ENCODE results near the gene TTR. TPM values are rescaled to one million over a fixed set of nuclear protein-coding genes. Genes with fewer than 3 reads are reported as not detected.
A peak's percentile ranks its signal among the peaks of the same experiment; 100 is the strongest.

Gene TTR
- total and polyA plus RNA-seq, 2 of the 13 experiments (the other 11 are each of a cell fraction or from before 2014, with no cell fraction given): 91.3 to 496 TPM

DNA sequence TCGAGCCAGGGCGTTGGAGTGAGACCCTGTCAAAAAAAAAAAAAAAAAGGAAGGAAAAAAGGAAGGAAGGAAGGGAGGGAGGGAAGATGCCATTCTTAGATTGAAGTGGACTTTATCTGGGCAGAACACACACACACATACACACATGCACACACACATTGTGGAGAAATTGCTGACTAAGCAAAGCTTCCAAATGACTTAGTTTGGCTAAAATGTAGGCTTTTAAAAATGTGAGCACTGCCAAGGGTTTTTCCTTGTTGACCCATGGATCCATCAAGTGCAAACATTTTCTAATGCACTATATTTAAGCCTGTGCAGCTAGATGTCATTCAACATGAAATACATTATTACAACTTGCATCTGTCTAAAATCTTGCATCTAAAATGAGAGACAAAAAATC lies 564 bp upstream of the TTR start:
- peak overlapping the region; percentile 39 for H3K27ac ChIP-seq (ENCODE audit: extremely low read length, insufficient read depth, low read length)
- CTCF ChIA-PET (ENCODE audit: low intra/inter-chr PET ratio, low total read pairs): interaction anchor here (1.2 kb wide), 1 partner anchor 15 kb away, joined by 3 read pairs; no protein-coding TSS in a partner anchor
- no peaks in the 10 kb centered on the region for H3K27me3 ChIP-seq (ENCODE audit: control insufficient read depth in 1 of 2, insufficient read depth in 2 of 2, low read length in 2 of 2)
- in situ Hi-C loops (cut with HindIII; ENCODE audit: extremely low pct_ligation_motif_present, low pct_unique_long_range_greater_than_20kb) (no loop called here), intact Hi-C loops (cut with micrococcal nuclease; ENCODE audit: unreplicated experiment) (loop anchor here (5.0 to 10.0 kb wide), 2 partner anchors 34 to 94 kb away; partner anchors contain the start of gene B4GALT6)
- BruUV-seq (replicated peaks): no TSS peak
- WGBS (ENCODE audit: low lambda C conversion rate): 23% methylated on average over 2 of the region's 2 CpGs
- H3K4me3 ChIP-seq (replicated peaks in 1 of 3; ENCODE audit: insufficient read depth in 1 of 3, low read depth in 2 of 3, low read length in 3 of 3): peak overlapping the region in 2 of 3 experiments; percentile 17; a peak in 4 of 6 replicates
- peaks cover 2 to 21% of the 10 kb centered on the region in 2 experiments; a peak in 2 of 5 replicates for H3K36me3 ChIP-seq (replicated peaks in 1 of 2; ENCODE audit: control insufficient read depth in 1 of 2, insufficient read depth in 2 of 2, low read length in 2 of 2)
- FAIRE-seq: peak; percentile 8
- TF ChIP-seq MAFF (IDR thresholded peaks at IDR 0.05; ENCODE audit: low read depth, low read length) (peak; percentile 100), JUND (CRISPR knock-in tag; IDR thresholded peaks at IDR 0.05) (no peak), CCDC6 (CRISPR knock-in tag; IDR thresholded peaks at IDR 0.05) (0 out of 2 replicates have a peak, but pooled peaks have one; percentile 17), MAFK (conservative IDR thresholded peaks at IDR 0.05 in 1 of 2, IDR thresholded peaks at IDR 0.05 in 1 of 2; ENCODE audit: low read length in 2 of 2) (peak; percentile 100), ZFY (CRISPR knock-in tag; IDR thresholded peaks at IDR 0.05) (0 out of 2 replicates have a peak, but pooled peaks have one; percentile 3), MAFG (CRISPR knock-in tag; IDR thresholded peaks at IDR 0.05) (peak; percentile 83)
- TF ChIP-seq, protein P1, sequence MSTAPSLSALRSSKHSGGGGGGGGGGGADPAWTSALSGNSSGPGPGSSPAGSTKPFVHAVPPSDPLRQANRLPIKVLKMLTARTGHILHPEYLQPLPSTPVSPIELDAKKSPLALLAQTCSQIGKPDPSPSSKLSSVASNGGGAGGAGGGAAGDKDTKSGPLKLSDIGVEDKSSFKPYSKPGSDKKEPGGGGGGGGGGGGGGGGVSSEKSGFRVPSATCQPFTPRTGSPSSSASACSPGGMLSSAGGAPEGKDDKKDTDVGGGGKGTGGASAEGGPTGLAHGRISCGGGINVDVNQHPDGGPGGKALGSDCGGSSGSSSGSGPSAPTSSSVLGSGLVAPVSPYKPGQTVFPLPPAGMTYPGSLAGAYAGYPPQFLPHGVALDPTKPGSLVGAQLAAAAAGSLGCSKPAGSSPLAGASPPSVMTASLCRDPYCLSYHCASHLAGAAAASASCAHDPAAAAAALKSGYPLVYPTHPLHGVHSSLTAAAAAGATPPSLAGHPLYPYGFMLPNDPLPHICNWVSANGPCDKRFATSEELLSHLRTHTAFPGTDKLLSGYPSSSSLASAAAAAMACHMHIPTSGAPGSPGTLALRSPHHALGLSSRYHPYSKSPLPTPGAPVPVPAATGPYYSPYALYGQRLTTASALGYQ (CRISPR knock-in tag; IDR thresholded peaks at IDR 0.05): 0 out of 2 replicates have a peak, but pooled peaks have one; percentile 1
- TF ChIP-seq, protein P2, sequence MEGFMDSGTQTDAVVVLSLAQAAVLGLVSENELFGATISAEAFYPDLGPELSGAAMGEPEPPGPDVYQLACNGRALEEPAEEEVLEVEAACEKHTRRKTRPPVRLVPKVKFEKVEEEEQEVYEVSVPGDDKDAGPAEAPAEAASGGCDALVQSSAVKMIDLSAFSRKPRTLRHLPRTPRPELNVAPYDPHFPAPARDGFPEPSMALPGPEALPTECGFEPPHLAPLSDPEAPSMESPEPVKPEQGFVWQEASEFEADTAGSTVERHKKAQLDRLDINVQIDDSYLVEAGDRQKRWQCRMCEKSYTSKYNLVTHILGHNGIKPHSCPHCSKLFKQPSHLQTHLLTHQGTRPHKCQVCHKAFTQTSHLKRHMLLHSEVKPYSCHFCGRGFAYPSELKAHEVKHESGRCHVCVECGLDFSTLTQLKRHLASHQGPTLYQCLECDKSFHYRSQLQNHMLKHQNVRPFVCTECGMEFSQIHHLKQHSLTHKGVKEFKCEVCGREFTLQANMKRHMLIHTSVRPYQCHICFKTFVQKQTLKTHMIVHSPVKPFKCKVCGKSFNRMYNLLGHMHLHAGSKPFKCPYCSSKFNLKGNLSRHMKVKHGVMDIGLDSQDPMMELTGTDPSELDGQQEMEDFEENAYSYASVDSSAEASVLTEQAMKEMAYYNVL (CRISPR knock-in tag; IDR thresholded peaks at IDR 0.05; ENCODE audit: borderline replicate concordance): 0 out of 2 replicates have a peak, but pooled peaks have one; percentile 28
- TF ChIP-seq, protein P3, sequence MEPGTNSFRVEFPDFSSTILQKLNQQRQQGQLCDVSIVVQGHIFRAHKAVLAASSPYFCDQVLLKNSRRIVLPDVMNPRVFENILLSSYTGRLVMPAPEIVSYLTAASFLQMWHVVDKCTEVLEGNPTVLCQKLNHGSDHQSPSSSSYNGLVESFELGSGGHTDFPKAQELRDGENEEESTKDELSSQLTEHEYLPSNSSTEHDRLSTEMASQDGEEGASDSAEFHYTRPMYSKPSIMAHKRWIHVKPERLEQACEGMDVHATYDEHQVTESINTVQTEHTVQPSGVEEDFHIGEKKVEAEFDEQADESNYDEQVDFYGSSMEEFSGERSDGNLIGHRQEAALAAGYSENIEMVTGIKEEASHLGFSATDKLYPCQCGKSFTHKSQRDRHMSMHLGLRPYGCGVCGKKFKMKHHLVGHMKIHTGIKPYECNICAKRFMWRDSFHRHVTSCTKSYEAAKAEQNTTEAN (CRISPR knock-in tag; conservative IDR thresholded peaks at IDR 0.05): no peak
- H3K9me3 ChIP-seq (ENCODE audit: low read length): no peaks in the 10 kb centered on the region
- peaks cover 7% of the 10 kb centered on the region for H3K79me2 ChIP-seq (ENCODE audit: insufficient read depth, low read length)
- H3K4me1 ChIP-seq (ENCODE audit: insufficient read depth, low read length): peaks cover 99% of the 10 kb centered on the region
- no peak overlapping the region for H3K9ac ChIP-seq (ENCODE audit: insufficient read depth, low read depth, low read length)
- no peak for DNase-seq (ENCODE audit: low spot score)
- H2AFZ ChIP-seq (ENCODE audit: low read length): no peak overlapping the region
- no peaks in the 10 kb centered on the region for H4K20me1 ChIP-seq (ENCODE audit: insufficient read depth, low read length)
- POLR2A ChIA-PET: interaction anchor here (0.6 to 2.2 kb wide), 19 partner anchors 9 to 490 kb away, joined by 3 to 19 read pairs (median 4); partner anchors contain the start of gene TRAPPC8
- peak overlapping the region; percentile 77 for H3K4me2 ChIP-seq (ENCODE audit: low read depth, low read length)
- ATAC-seq: no peak

Data from HepG2 (cell line).